Gastroesophageal sphincter (tissue), 3 donors: Measurements from ENCODE around the gene KASH5.

Experiments used
- EP300 ChIP-seq: sonication (generic); formaldehyde crosslinking; IDR thresholded peaks from one replicate; pipeline ENCODE4 v1.6.1; 2017; ENCODE audit warnings: antibody characterized with exemption, mild to moderate bottlenecking
- POLR2A ChIP-seq, 2 donors: fragments of 450-650 bp; IDR thresholded peaks; one replicate each; pipeline ENCODE4 v1.6.1; 2017; ENCODE audit warnings: antibody characterized with exemption in 2 of 2, mild to moderate bottlenecking in 2 of 2, moderate library complexity in 1 of 2
- TF ChIP-seq, protein P1 (sequence below), 4 experiments: fragments of 200-600 bp in 2 of 4; fragments of 450-650 bp in 2 of 4; sonication (generic) in 1 of 4; IDR thresholded peaks; one replicate each; pipeline ENCODE4 v1.5.1; 2017 to 2019; ENCODE audit warnings: antibody characterized with exemption in 4 of 4, mild to moderate bottlenecking in 2 of 4, moderate library complexity in 2 of 4

GRCh38 chr19:49390929-49391359 is 2.9 kb downstream of the KASH5 start:
- TF ChIP-seq, protein P1, sequence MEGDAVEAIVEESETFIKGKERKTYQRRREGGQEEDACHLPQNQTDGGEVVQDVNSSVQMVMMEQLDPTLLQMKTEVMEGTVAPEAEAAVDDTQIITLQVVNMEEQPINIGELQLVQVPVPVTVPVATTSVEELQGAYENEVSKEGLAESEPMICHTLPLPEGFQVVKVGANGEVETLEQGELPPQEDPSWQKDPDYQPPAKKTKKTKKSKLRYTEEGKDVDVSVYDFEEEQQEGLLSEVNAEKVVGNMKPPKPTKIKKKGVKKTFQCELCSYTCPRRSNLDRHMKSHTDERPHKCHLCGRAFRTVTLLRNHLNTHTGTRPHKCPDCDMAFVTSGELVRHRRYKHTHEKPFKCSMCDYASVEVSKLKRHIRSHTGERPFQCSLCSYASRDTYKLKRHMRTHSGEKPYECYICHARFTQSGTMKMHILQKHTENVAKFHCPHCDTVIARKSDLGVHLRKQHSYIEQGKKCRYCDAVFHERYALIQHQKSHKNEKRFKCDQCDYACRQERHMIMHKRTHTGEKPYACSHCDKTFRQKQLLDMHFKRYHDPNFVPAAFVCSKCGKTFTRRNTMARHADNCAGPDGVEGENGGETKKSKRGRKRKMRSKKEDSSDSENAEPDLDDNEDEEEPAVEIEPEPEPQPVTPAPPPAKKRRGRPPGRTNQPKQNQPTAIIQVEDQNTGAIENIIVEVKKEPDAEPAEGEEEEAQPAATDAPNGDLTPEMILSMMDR (IDR thresholded peaks at IDR 0.05): no peak
- TF ChIP-seq EP300 (no peak), POLR2A (IDR thresholded peaks at IDR 0.05) (no peak)
